Astrocyte (in vitro differentiated cells and primary cell): ENCODE data around the gene UBTF.

Source experiments
- EZH2 ChIP-seq: IDR thresholded peaks from 2 replicates; pipeline ENCODE4 v1.6.1; 2012; ENCODE audit warnings: mild to moderate bottlenecking, low read length, inconsistent platforms; ENCODE audit not compliant: insufficient read depth
- TF ChIP-seq, protein P1 (sequence below): IDR thresholded peaks from 2 replicates; pipeline ENCODE4 v1.5.1; 2011; ENCODE audit warnings: low read depth, mild to moderate bottlenecking, inconsistent platforms, low read length, moderate library complexity; ENCODE audit not compliant: insufficient read depth

- TF ChIP-seq, protein P1, sequence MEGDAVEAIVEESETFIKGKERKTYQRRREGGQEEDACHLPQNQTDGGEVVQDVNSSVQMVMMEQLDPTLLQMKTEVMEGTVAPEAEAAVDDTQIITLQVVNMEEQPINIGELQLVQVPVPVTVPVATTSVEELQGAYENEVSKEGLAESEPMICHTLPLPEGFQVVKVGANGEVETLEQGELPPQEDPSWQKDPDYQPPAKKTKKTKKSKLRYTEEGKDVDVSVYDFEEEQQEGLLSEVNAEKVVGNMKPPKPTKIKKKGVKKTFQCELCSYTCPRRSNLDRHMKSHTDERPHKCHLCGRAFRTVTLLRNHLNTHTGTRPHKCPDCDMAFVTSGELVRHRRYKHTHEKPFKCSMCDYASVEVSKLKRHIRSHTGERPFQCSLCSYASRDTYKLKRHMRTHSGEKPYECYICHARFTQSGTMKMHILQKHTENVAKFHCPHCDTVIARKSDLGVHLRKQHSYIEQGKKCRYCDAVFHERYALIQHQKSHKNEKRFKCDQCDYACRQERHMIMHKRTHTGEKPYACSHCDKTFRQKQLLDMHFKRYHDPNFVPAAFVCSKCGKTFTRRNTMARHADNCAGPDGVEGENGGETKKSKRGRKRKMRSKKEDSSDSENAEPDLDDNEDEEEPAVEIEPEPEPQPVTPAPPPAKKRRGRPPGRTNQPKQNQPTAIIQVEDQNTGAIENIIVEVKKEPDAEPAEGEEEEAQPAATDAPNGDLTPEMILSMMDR: no peak
- no peak for TF ChIP-seq EZH2
Observed at GRCh38 chr17:44197980-44198720, 21.3 kb downstream of the UBTF start.
